ENCODE data around the gene COL4A4.
A peak's percentile ranks its signal among the peaks of the same experiment; 100 is the strongest.

The COL4A4 gene

DNA sequence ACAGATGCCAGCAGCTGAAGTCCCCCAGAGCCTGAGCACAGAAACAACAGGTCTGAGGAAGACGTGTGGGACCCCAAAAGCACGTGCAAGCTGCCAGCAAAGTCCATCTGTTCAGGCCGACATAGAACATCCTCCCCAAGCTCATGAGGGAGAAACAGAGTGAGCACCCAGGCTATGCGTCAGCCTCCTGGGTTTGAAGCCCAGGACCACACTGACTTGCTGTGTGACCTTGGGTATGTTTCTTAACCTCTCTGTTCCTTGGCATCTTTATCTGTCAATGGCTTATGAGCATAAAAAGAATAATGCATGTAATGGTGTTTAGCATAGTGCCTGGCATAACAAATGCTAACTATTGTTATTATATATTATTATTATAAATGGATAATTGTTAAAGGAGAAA, 40.3 kb downstream of the COL4A4 start:
- no peak overlapping the region for H3K4me3 ChIP-seq (ENCODE audit: low read depth, low read length)
- DNase-seq (ENCODE audit: low read depth): no peak
- TF ChIP-seq, protein P1, sequence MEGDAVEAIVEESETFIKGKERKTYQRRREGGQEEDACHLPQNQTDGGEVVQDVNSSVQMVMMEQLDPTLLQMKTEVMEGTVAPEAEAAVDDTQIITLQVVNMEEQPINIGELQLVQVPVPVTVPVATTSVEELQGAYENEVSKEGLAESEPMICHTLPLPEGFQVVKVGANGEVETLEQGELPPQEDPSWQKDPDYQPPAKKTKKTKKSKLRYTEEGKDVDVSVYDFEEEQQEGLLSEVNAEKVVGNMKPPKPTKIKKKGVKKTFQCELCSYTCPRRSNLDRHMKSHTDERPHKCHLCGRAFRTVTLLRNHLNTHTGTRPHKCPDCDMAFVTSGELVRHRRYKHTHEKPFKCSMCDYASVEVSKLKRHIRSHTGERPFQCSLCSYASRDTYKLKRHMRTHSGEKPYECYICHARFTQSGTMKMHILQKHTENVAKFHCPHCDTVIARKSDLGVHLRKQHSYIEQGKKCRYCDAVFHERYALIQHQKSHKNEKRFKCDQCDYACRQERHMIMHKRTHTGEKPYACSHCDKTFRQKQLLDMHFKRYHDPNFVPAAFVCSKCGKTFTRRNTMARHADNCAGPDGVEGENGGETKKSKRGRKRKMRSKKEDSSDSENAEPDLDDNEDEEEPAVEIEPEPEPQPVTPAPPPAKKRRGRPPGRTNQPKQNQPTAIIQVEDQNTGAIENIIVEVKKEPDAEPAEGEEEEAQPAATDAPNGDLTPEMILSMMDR (IDR thresholded peaks at IDR 0.05; ENCODE audit: control insufficient read depth, extremely low read depth, insufficient read depth): no peak

DNA sequence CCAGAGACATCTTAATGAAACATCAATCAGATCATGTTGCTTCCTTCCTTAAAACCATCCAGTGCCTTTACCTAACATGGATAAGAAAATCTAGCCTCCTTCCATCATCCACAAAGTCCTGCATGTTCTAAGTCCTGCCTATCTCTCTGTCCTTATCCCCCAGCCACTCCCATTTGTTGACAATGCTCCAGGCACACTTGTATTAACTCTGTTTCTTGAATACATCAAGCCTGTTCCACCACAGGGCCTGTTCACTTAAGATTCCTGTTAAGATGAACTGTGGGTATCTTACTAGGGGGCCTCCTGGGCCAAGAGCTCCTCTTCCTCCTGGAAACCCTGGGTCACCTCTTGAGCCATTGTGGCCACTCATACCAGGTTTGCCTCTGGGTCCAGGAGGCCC, 45.7 kb downstream of the COL4A4 start:
- no peak overlapping the region for H3K4me3 ChIP-seq (ENCODE audit: low read depth, low read length)
- TF ChIP-seq, protein P1 (IDR thresholded peaks at IDR 0.05; ENCODE audit: control insufficient read depth, extremely low read depth, insufficient read depth): no peak
- no peak for DNase-seq (ENCODE audit: low read depth)

DNA sequence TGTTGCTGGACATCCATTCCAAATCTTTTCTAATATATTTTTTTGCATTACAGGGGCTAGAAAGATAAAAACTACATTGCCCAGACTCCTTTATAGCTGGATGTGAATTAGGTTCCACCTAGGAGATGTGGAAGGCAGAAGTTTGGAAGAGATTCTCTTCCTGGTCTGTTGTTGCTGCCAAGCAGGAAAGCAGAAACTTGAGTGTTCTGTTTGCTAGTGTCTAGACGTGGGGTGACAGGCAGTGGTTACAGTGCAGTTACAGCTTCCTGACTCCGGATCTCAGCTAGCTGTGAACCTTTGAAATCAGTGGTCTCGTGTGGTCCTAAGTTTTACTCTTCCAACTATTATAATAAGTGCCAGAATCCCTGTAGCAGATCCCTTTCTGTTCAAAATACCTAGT, 46.2 kb downstream of the COL4A4 start:
- TF ChIP-seq, protein P1 (IDR thresholded peaks at IDR 0.05; ENCODE audit: control insufficient read depth, extremely low read depth, insufficient read depth): no peak
- no peak for DNase-seq (ENCODE audit: low read depth)
- no peak overlapping the region for H3K4me3 ChIP-seq (ENCODE audit: low read depth, low read length)

DNA sequence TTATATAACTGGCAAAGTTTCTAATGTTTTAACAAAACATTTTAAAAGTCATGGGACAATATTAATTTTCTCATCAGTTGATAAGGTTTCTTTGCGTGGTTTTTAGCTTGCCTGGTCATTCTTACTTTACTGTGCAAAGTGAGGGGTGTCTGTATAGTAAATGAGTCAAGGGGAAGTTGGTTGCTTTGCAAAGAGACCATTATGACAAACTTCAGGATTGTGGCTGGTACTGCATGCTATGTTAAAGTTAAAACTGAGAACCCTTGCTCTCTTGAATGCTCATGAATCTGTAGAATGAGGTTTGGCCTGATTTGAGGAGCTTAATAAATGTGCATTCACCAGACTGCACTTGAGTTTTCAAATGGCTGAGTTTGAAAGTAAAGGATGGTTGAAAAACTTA, 47.0 kb downstream of the COL4A4 start:
- no peak for DNase-seq (ENCODE audit: low read depth)
- no peak overlapping the region for H3K4me3 ChIP-seq (ENCODE audit: low read depth, low read length)
- TF ChIP-seq, protein P1 (IDR thresholded peaks at IDR 0.05; ENCODE audit: control insufficient read depth, extremely low read depth, insufficient read depth): no peak

DNA sequence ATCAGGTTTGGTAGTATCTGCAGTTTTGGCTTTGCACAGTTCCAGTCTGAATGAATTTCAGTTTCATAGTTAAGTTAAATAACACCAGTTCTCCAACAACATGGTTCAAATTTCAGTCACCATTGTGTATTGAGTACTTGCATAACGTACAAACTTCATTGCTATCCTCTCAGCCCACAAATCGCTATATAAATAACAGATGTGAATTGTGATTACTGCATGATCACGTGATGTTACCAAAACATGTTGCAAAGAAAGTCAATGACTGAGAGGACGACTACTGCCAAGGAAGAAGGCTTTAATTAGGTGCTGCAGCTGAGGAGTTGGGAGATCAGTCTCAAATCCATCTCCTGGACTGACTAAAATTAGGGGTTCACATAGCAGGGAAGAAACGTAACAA, 48.2 kb downstream of the COL4A4 start:
- TF ChIP-seq, protein P1 (IDR thresholded peaks at IDR 0.05; ENCODE audit: control insufficient read depth, extremely low read depth, insufficient read depth): no peak
- DNase-seq (ENCODE audit: low read depth): no peak
- H3K4me3 ChIP-seq (ENCODE audit: low read depth, low read length): no peak overlapping the region

DNA sequence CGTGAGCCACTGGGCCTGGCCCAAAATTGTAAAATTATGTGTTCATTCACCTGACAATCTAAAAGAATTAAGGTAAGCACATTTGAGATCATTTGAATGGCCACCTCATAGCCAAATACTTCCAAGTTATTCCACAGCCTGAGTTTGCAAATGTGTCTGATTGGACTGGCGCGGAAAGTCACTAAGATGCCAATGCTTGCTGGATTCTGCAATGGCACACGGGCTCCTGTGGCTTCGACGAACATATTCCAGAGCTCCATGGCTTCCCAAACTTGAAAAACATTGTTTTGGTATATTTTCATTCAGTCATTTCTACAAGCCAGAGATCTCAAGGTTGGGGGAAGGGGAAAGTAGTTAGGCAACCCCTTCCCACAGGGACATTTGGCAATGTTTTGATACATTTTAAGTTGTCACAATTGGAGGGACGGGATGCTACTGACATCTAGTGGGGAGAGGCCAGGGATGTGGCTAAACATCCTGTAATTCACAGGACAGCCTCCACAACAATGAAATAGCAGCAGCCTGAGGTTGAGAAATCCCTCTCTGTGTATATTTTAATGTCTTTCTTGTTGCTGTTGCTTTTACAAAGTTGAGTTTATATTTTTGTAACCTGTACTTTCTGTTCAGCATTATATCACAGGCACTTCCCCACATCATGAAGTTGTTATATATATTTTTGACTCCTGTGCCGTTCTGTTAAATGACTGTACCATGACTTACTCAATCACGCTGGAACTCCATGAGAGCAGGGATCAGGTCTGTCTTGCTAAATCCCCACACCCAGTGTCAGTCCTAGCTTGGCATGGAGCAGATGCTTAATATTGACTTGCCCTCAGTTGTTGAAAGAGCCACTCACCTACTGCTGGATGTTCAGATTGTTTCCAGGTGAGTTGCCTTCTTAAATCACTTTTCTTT, 56.9 kb downstream of the COL4A4 start:
- TF ChIP-seq, protein P1 (IDR thresholded peaks at IDR 0.05; ENCODE audit: control insufficient read depth, extremely low read depth, insufficient read depth): peak; percentile 93
- no peak overlapping the region for H3K4me3 ChIP-seq (ENCODE audit: low read depth, low read length)
- DNase-seq (ENCODE audit: low read depth): no peak

DNA sequence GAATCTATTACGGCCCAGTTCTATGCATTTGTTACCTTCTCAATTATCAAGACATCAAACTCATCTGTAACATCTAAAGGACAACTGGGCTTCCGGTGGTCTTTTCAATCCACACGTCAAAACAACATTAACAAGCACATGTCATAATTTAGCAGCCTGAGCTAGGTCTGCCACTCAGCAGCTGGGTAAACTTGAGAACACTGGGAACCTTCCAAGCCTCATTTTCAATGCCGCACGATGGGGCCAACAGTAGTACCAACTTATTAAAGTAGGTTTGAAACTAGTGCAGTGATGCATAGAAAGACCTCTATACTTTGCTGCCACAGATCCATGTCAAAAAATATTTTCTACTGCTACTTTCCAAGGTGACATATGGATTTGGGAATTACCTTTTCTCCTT, 60.4 kb downstream of the COL4A4 start:
- no peak overlapping the region for H3K4me3 ChIP-seq (ENCODE audit: low read depth, low read length)
- TF ChIP-seq, protein P1 (IDR thresholded peaks at IDR 0.05; ENCODE audit: control insufficient read depth, extremely low read depth, insufficient read depth): no peak
- no peak for DNase-seq (ENCODE audit: low read depth)
